ENCODE data around the gene MTRF1L. TPM values are rescaled to one million over a fixed set of nuclear protein-coding genes. Genes with fewer than 3 reads are reported as not detected.
A peak's percentile ranks its signal among the peaks of the same experiment; 100 is the strongest.

The MTRF1L gene
- total and polyA plus RNA-seq, 2 of the 13 experiments (the other 11 are each of a cell fraction or from before 2014, with no cell fraction given), result 17.6 to 28.7 TPM

DNA sequence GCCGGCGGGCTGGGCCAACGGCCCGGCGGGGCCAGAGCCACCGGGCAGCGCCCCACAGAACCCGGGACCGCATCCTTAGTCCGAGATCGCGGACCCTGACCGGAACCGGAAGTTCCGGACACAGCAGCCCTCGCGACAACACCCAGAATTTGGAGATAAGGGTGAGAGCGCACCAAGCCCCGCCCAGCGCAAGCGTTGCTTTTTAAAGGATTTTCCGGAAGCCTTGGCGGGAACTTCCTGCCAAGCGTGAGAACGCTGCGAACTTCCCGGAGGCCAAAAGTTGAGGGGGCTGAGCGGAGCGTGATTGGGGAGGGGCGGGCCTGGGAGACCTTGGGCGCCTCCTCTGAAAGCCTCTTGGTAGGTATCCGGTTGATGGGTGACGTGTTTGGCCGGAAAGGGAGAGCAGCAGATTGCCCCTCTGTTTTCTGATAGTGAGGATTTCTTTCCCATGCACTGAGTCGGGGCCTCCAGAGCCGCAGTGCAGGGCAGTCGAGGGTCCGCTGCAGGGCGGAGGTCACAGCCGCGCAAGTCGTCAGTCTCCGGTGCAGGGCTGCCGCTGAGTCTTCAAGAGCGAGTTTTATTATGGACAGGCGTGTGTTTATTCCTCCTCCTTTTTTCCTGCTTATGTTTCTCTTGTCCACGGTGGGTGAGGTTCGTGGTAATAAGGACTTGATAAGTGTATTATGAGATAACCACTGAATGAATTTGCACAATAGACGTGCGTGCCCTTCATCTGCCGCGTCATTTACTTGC lies at the start of gene MTRF1L (continued):
- TF ChIP-seq, protein P1, sequence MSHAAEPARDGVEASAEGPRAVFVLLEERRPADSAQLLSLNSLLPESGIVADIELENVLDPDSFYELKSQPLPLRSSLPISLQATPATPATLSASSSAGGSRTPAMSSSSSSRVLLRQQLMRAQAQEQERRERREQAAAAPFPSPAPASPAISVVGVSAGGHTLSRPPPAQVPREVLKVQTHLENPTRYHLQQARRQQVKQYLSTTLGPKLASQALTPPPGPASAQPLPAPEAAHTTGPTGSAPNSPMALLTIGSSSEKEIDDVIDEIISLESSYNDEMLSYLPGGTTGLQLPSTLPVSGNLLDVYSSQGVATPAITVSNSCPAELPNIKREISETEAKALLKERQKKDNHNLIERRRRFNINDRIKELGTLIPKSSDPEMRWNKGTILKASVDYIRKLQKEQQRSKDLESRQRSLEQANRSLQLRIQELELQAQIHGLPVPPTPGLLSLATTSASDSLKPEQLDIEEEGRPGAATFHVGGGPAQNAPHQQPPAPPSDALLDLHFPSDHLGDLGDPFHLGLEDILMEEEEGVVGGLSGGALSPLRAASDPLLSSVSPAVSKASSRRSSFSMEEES (CRISPR knock-in tag; IDR thresholded peaks at IDR 0.05), result peak; percentile 41; the same call in 1 of the 2 replicates
- no peak; the same call in 1 of the 2 replicates for TF ChIP-seq ZNF34 (CRISPR knock-in tag; IDR thresholded peaks at IDR 0.05; ENCODE audit: borderline replicate concordance)
- TF ChIP-seq ZNF460 (CRISPR knock-in tag; IDR thresholded peaks at IDR 0.05; ENCODE audit: borderline replicate concordance), result no peak; the same call in 1 of the 2 replicates
- peak; percentile 45; the same call in 1 of the 2 replicates for TF ChIP-seq SP4 (CRISPR knock-in tag; IDR thresholded peaks at IDR 0.05)
- TF ChIP-seq SP140L (CRISPR knock-in tag; IDR thresholded peaks at IDR 0.05; ENCODE audit: borderline replicate concordance), result 0 out of 2 replicates have a peak, but pooled peaks have one; percentile 59
- TF ChIP-seq RAD51 (IDR thresholded peaks at IDR 0.05; ENCODE audit: borderline replicate concordance), result no peak
- TF ChIP-seq CC2D1A (CRISPR knock-in tag; IDR thresholded peaks at IDR 0.05), result no peak
- no peak; the same call in 1 of the 2 replicates for TF ChIP-seq ZNF782 (CRISPR knock-in tag; IDR thresholded peaks at IDR 0.05; ENCODE audit: borderline replicate concordance)
- no peak for TF ChIP-seq LCORL (IDR thresholded peaks at IDR 0.05)
- TF ChIP-seq LCORL (CRISPR knock-in tag; IDR thresholded peaks at IDR 0.05), result peak; percentile 79
- no peak for TF ChIP-seq ZBTB3 (CRISPR knock-in tag; IDR thresholded peaks at IDR 0.05; ENCODE audit: borderline replicate concordance, low read depth)
- 0 out of 2 replicates have a peak, but pooled peaks have one; percentile 27 for TF ChIP-seq ZNF3 (CRISPR knock-in tag; IDR thresholded peaks at IDR 0.05)
- TF ChIP-seq ATF7 (IDR thresholded peaks at IDR 0.05), result no peak
- TF ChIP-seq ATF7 (CRISPR knock-in tag; IDR thresholded peaks at IDR 0.05), result no peak
- TF ChIP-seq SRF (IDR thresholded peaks at IDR 0.05; ENCODE audit: low read depth, low read length), result peak; percentile 85
- no peak for TF ChIP-seq NFRKB (IDR thresholded peaks at IDR 0.05)
- peak; percentile 71; the same call in 1 of the 2 replicates for TF ChIP-seq ZNF564 (CRISPR knock-in tag; IDR thresholded peaks at IDR 0.05)
- no peak for TF ChIP-seq ZNF570 (CRISPR knock-in tag; IDR thresholded peaks at IDR 0.05; ENCODE audit: borderline replicate concordance)
- TF ChIP-seq, protein P2, sequence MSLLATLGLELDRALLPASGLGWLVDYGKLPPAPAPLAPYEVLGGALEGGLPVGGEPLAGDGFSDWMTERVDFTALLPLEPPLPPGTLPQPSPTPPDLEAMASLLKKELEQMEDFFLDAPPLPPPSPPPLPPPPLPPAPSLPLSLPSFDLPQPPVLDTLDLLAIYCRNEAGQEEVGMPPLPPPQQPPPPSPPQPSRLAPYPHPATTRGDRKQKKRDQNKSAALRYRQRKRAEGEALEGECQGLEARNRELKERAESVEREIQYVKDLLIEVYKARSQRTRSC (CRISPR knock-in tag; IDR thresholded peaks at IDR 0.05; ENCODE audit: low read depth), result no peak
- peak; percentile 83 for TF ChIP-seq RXRA (CRISPR knock-in tag; IDR thresholded peaks at IDR 0.05)
- TF ChIP-seq KLF11 (CRISPR knock-in tag; IDR thresholded peaks at IDR 0.05), result peak; percentile 87
- TF ChIP-seq ZNF670 (CRISPR knock-in tag; IDR thresholded peaks at IDR 0.05; ENCODE audit: borderline replicate concordance), result no peak; the same call in 1 of the 2 replicates
- peak; percentile 64; the same call in 1 of the 2 replicates for TF ChIP-seq ZNF232 (CRISPR knock-in tag; IDR thresholded peaks at IDR 0.05; ENCODE audit: borderline replicate concordance)
- no peak for TF ChIP-seq ZNF550 (CRISPR knock-in tag; IDR thresholded peaks at IDR 0.05; ENCODE audit: borderline replicate concordance)
- TF ChIP-seq ASH2L (IDR thresholded peaks at IDR 0.05; ENCODE audit: insufficient read length, low read depth, low read length), result peak; percentile 71
- peak; percentile 85; the same call in 1 of the 2 replicates for TF ChIP-seq ZNF431 (CRISPR knock-in tag; IDR thresholded peaks at IDR 0.05; ENCODE audit: borderline replicate concordance, low read depth)
- TF ChIP-seq MXI1 (IDR thresholded peaks at IDR 0.05; ENCODE audit: borderline replicate concordance, low read depth, low read length), result peak; percentile 57; the same call in 1 of the 3 replicates
- TF ChIP-seq MTF1 (CRISPR knock-in tag; IDR thresholded peaks at IDR 0.05), result no peak
- TF ChIP-seq NR2F1 (CRISPR knock-in tag; IDR thresholded peaks at IDR 0.05), result 0 out of 4 replicates have a peak, but pooled peaks of 1 of the 2 experiments have one; percentile 46
- no peak for TF ChIP-seq FLYWCH1 (CRISPR knock-in tag; IDR thresholded peaks at IDR 0.05)

All from HepG2 (cell line).